CD4-positive, CD25-positive, alpha-beta regulatory T cell (primary cell): ENCODE results near the gene CCPG1. TPM values are rescaled to one million over a fixed set of nuclear protein-coding genes. Genes with fewer than 3 reads are reported as not detected.

ENCODE experiments used
- polyA plus RNA-seq, 4 donors: library from polyadenylated mRNA; unstranded; fragments of 300-500 nt; fragmentation: Illumina TruSeq; gene quantifications; one replicate each; pipeline ENCODE4 v1.2.3, GENCODE V29; 2021
- total RNA-seq: library from RNA; stranded (reverse); gene quantifications from one replicate; pipeline ENCODE4 v1.2.3, GENCODE V29; 2022

The CCPG1 gene
- total and polyA plus RNA-seq, 5 donors from 2014 or later = 28.7 to 50.9 (median 38.0) TPM

Other genes with a start within 250 kb of the CCPG1 start
- 121 TPM for gene RSL24D1, start 211.4 kb downstream of the CCPG1 start, total RNA-seq
- 100 to 1,000 TPM in 3 of 4 donors, 10 to 100 TPM in 1; 85.4 to 118 (median 104) TPM for gene RSL24D1, start 211.4 kb downstream of the CCPG1 start, polyA plus RNA-seq
- gene RAB27A, start 118.5 kb downstream of the CCPG1 start, total RNA-seq = 34.0 TPM
- gene RAB27A, start 118.5 kb downstream of the CCPG1 start, polyA plus RNA-seq = 10 to 100 TPM; 39.1 to 69.2 (median 46.1) TPM
- 9.4 TPM for gene PIGBOS1, start 89.2 kb downstream of the CCPG1 start, total RNA-seq
- gene PIGBOS1, start 89.2 kb downstream of the CCPG1 start, polyA plus RNA-seq = 10 to 100 TPM; 49.9 to 63.0 (median 56.1) TPM
- gene PIGB, start 89.1 kb downstream of the CCPG1 start, total RNA-seq = 38.5 TPM
- 10 to 100 TPM; 14.3 to 19.1 (median 17.8) TPM for gene PIGB, start 89.1 kb downstream of the CCPG1 start, polyA plus RNA-seq
- gene PIERCE2, start 136 bp upstream of the CCPG1 start, total RNA-seq = not detected
- gene PIERCE2, start 136 bp upstream of the CCPG1 start, polyA plus RNA-seq = under 1 TPM in 2 of 4 donors, not detected in 2; 0.76 to 0.89 TPM
- gene DNAAF4, start 99.9 kb upstream of the CCPG1 start, total RNA-seq = 1.2 TPM
- gene DNAAF4, start 99.9 kb upstream of the CCPG1 start, polyA plus RNA-seq = 1 to 10 TPM in 3 of 4 donors, under 1 TPM in 1; 0.80 to 1.6 (median 1.1) TPM
- not detected for gene PYGO1, start 180.0 kb upstream of the CCPG1 start, total RNA-seq
- not detected for gene PYGO1, start 180.0 kb upstream of the CCPG1 start, polyA plus RNA-seq